ENCODE data around the gene SCGB1C1.

Gene SCGB1C1

DNA sequence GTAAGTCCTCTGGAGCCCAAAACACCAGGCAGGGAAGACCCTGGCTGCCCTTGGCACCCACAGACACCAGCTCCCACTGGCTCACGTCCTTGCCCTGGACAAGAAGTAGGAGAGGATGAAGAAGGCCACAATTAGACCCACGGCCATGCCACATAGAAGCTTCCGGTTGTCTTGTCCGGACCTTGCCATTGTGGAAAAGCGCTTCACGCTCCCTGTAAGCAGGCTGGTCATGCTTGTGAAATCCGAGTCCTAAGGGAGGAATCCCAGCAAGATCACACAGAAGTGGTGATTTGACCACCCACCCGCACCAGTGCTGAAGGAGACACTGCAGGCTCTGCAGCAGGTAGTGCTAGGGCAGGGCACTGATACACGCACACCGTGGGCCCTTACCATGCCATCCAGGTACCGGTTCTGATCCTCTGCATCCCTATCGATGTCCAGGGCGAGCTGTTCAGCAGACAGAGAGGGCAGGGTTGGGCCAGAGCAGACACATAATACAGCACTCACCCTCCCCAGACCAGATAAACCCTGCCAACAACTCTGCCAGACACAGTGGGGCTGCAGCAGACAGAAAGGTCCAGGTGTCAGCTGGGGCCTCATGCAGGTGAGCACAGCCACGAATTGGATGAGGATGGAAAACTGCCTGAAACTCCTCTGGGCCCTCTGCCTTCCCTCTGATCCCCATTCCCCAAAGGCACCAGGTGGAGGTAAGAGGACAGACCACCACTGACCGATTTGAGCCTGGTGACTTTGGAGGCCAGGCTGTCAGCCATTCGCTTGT, 12.5 kb downstream of the SCGB1C1 start:
- peak; percentile 12 for DNase-seq

DNA sequence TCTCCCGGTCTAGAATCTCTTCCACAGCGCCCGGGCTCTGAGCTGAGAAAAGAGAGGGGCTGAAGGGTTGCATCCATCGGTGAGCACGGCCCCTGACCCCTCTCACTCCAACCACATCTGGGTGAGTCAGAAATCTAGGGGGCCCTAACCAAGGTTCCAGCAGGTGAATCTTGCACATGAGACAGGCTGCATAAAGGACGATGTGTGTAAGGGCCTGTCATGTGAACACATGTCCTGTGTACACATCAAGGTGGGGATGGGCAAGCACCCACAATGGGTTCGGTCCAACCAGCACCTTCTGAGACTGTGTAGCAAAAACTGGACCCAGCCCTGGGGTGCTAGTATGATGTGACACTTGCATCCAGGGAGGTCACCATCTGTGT, 13.1 kb downstream of the SCGB1C1 start:
- peak; percentile 7 for DNase-seq

DNA sequence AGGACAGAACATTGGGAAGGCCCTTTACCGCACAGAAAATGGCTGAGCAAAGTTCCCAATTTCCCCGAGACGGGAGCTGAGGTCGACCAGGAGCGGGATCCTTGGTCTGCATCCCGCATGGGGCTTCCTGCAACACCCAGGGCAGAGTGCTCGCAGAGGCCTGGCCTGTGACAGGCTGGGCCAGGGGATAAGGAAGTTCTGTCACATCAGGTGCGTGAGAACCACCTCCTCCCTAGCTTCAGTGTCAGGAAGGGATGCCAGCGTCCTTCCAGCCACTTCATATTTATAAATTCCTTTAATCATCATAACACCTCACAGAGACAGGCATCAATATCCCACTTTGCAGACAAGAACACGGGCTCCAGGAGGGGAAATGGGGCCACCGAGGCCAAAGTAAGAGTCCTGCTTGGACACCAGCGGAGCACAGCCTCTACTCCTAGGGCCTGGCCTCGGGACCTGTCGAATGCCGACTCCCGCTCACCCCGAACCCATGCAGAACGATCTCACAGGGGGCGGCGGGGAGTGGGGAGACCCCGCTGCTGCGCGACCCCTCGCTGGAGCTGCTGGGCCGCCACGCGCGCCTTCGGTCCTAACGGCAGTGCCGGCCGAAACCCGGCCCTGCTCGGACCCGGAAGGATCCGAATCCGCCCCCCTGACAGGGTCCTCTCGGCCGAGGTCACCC, 13.8 kb downstream of the SCGB1C1 start:
- DNase-seq = peak; percentile 19

DNA sequence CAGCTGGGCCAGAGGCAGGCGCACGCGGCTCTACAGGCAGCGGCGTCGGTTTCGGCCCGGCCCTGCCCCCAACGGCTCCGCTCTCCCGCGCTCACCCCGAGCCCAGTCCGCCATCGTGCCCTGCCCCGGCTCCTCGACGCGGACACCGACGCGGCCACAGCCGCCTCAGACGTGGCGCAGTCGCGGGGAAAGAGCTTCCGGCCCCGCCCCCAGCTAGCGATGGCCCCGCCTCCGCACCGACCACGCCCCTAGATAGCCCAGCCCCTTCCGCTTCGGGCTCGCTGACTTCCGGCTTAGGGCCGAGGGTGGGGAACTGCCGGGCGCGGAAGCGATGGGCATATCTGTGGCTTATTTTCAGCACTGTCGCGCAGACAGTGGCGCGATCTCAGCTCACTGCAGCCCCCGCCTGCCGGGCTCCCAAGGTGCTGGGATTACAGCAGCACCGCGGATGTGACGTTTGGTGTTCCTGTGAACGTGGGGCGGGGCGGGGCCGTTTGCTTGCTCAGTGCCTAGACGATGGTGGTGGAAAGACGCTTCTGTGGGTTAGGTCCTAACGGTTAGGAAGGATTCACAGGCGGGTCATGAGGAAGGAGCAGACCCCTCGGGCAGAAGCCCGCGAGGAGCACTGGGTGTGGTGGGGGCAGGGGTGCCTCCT, 14.5 kb downstream of the SCGB1C1 start, which contains the start of the genes BET1L and RIC8A:
Gene BET1L (minus strand): TSS at position 192 of the 655 bp plus-strand sequence. CDS start 78 bp downstream, at position 114.
Gene RIC8A (plus strand): TSS at position 501 of the 655 bp plus-strand sequence. CDS start 1,147 bp downstream, outside the sequence.
- DNase-seq = peak; percentile 99

DNA sequence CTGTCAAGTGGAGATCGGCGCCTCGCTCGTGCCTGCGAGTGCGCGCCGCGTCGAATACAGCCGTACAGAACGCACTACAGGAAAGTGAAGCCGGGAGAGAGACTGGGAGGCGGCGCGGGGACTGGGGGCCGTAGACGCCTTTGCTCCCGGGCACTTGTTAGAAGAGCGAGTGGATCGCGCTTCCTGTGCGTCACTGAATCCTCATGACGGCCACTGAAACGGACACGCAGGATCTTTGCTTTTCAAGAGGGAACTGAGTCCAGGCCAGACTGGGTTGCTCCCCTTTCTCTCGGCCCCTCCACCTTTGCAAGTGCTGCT, 14.9 kb downstream of the SCGB1C1 start:
- DNase-seq = peak; percentile 58

DNA sequence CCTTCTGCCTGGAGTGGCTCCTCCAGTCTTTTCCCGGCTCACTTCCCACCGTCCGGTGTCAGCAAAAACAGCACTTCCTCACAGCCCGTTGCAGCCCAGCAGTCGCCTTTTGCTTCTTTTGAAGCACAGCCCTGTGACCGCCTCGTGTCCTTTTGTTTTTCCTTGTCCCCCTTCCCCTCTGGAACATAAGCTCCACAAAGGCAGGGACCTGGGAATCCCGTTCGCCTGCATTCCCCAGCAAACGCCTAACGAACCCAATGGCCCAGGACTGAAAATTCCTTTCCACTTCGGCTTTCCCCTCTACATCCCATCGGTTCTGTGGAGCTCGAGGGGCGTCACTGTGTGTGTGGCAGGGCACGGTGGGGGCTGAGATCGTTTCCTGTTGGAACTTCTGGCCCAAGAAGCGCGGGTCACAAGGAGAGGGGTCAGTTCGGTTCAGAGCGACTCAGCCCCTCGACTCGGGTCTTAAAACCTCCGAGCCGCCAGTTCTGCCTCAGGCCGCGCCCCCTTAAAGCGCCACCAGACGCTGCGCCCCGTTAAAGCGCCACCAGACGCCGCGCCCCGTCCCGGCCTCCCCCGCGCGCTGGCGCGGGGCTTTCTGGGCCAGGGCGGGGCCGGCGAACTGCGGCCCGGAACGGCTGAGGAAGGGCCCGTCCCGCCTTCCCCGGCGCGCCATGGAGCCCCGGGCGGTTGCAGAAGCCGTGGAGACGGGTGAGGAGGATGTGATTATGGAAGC, 15.5 kb downstream of the SCGB1C1 start:
- DNase-seq = peak; percentile 83

DNA sequence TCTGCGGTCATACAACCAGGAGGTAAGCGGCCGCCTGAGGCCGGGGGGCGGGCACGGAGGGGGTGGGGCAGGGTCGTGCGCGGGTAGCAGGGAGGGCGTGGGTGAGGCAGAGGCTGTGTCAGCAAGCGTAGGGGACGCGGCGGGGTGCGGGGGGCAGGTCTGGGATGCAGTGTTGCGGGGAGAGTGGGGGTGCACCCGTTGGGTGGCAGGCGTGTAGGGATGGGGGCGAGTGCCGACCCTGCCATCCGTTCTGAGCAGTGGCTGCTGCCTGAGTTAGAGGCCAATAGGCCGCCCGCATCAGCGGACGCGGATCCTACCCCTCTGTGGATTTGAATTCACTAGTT, 16.0 kb downstream of the SCGB1C1 start:
- DNase-seq = no peak

DNA sequence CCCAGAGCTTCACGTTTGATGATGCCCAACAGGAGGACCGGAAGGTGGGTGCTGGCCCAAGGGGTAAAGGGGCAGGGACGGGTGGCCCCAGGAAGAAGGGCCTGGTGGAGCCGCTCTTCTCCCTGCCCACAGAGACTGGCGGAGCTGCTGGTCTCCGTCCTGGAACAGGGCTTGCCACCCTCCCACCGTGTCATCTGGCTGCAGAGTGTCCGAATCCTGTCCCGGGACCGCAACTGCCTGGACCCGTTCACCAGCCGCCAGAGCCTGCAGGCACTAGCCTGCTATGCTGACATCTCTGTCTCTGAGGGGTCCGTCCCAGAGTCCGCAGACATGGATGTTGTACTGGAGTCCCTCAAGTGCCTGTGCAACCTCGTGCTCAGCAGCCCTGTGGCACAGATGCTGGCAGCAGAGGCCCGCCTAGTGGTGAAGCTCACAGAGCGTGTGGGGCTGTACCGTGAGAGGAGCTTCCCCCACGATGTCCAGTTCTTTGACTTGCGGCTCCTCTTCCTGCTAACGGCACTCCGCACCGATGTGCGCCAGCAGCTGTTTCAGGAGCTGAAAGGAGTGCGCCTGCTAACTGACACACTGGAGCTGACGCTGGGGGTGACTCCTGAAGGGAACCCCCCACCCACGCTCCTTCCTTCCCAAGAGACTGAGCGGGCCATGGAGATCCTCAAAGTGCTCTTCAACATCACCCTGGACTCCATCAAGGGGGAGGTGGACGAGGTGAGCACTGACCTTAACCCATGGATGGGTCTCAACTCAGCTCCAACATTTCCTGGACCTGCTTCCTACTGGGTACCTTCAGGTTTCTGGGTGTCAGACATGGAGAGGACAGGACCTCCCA, 16.6 kb downstream of the SCGB1C1 start:
- peak; percentile 15 for DNase-seq

DNA sequence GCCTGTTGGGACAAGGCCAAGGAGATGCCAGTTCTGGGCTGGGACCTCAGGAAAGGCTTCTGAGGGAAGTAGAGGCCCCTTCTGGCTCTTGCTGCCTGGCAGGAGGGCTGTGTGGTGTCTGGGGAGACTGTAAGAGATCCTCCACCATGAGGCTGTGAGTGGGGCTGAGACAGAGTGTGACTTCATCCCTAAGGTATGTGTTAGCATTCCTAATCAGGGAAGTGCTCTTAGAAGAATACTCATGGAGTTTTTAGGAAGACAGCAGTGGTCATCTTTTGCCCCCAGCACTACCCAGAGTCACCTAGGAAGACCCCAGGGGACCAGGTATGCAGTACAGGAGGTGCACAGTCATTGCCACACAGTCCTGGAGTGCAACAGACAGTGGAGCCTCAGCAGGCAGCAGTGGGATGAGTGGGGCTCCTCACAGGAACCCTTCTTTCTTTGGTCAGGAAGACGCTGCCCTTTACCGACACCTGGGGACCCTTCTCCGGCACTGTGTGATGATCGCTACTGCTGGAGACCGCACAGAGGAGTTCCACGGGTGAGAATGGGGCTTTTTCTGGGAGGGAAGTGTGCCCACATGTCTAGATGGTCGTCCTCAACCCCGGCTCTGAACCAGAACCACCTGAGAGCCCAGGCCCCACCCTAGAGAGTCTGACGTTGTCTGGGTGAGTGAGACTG, 17.4 kb downstream of the SCGB1C1 start:
- peak; percentile 12 for DNase-seq

DNA sequence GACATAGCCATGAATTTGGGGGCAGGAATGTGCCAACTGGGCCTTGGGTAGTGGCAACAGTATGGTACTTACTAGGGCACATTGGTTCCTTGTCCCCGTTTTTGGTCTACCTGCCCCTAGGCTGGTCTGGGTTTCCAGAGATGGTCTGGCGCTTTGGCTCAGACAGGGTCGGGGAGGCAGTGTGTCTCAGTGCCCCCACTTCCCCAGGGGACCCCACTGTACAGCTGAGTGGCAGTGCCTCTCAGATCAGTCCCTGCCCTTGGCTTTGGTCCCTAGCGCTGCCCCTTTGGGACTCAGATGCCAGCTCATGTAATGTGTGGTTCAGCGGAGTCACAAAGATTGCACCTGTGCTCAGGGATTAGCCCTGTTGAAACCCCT, 17.9 kb downstream of the SCGB1C1 start:
- no peak for DNase-seq

DNA sequence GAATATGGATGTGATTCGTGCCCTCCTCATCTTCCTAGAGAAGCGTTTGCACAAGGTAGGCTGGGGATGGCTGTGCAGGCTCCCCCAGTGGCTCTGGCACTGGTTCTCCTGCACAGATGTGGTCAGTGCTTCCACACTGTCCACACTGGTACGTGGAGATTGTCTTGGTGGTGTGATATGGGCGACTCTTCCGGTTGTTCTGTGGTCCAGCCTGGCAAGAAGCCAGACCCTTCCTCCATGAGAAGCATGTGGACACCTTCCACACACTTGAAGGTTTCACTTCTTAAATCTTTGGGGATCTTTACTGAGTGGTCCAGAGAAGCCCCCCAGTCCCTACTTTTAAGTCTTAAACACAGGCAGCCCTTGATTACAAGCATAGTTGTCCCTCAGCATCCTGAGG, 18.4 kb downstream of the SCGB1C1 start:
- no peak for DNase-seq

DNA sequence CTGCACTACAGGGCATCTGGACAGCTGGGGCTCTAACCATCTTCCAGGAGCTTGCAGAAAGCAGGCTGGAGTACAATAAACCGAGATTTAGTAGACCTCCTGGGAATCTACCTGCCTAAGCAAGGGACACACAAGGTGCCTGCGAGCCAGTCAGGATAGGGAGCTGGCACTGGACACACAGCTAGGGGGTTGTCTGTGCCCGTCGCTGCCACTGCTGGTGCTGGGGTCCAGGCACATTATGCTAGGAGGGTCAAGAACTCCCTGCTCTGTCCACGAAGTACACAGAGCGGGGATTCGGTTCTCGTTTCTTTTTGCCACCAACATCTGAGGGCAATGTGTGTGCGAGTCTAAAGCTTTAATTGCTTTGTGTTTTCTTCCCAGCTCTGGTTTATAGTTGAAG, 18.9 kb downstream of the SCGB1C1 start:
- peak; percentile 13 for DNase-seq

DNA sequence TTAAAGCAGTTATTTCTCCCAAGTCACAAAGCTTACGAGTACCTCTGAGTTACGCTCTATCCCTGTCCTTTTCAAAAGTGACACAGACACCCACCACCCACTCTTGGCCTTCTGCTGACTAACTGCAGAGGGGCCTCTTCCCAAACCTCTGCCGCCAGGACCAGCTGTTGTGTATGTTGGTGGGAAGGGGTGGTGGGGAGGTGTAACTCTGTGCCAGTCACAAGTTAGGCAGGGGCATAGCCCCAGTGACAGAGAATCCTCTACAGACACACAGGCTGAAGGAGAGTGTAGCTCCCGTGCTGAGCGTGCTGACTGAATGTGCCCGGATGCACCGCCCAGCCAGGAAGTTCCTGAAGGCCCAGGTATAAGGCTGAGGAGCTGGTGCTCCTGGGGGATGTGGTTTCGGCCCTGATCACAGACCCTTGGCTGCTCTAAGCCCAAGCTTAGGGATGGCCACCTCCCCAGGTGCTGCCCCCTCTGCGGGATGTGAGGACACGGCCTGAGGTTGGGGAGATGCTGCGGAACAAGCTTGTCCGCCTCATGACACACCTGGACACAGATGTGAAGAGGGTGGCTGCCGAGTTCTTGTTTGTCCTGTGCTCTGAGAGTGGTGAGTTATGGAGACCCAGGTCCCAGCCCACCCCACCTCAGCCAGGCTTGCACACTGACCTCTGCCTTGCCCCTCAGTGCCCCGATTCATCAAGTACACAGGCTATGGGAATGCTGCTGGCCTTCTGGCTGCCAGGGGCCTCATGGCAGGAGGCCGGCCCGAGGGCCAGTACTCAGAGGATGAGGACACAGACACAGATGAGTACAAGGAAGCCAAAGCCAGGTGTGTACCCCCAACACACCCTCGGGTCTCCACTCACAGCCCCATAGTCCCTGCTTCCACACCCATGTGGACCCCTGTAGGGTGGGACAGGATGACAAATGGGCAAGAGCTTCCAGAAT, 19.5 kb downstream of the SCGB1C1 start:
- DNase-seq = peak; percentile 12

DNA sequence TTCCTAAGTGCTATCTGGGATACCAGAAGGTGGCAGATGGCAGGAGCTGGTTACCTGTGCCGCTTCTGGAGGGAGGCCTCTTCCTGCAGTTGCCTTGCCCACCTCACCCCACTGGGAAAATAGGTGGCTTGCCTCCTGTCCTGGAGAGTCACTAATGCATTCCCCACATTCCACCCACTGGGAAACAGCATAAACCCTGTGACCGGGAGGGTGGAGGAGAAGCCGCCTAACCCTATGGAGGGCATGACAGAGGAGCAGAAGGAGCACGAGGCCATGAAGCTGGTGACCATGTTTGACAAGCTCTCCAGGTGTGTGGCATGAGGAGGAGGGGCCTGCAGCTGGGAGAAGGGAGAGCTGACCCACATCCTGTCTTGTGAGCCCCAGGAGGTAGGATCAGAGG, 20.2 kb downstream of the SCGB1C1 start:
- DNase-seq = peak; percentile 11

DNA sequence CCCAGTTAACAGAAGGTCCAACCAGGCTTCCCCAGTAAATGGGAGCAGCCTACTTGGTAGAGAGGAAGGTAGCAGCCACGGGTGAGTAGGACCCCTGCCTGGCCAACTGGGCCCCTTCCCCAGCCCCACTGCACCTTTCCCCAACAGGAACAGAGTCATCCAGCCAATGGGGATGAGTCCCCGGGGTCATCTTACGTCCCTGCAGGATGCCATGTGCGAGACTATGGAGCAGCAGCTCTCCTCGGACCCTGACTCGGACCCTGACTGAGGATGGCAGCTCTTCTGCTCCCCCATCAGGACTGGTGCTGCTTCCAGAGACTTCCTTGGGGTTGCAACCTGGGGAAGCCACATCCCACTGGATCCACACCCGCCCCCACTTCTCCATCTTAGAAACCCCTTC, 21.2 kb downstream of the SCGB1C1 start:
- peak; percentile 9 for DNase-seq

DNA sequence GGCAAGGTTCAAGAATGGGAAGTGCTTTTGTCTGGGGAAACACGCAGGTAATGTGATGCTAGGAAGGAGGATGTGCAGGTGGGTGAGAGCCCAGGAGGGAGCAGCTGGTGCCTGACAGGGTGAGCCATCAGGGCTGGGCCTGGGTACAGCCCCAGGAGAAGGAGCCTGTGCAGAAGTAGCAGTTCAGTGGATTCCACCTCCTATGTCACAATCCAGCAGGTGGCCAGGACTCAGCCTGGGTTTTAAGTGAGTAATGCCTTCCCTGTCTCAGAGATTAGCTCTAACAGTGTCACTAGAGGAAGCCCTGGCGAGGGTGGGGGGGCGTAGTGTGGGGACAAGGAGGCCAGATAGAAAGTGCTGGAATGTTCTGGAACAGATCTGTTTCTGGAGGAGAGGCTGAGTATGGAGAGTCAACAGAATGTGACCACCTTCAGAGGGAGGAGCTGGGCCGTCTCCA, 22.7 kb downstream of the SCGB1C1 start:
- no peak for DNase-seq

DNA sequence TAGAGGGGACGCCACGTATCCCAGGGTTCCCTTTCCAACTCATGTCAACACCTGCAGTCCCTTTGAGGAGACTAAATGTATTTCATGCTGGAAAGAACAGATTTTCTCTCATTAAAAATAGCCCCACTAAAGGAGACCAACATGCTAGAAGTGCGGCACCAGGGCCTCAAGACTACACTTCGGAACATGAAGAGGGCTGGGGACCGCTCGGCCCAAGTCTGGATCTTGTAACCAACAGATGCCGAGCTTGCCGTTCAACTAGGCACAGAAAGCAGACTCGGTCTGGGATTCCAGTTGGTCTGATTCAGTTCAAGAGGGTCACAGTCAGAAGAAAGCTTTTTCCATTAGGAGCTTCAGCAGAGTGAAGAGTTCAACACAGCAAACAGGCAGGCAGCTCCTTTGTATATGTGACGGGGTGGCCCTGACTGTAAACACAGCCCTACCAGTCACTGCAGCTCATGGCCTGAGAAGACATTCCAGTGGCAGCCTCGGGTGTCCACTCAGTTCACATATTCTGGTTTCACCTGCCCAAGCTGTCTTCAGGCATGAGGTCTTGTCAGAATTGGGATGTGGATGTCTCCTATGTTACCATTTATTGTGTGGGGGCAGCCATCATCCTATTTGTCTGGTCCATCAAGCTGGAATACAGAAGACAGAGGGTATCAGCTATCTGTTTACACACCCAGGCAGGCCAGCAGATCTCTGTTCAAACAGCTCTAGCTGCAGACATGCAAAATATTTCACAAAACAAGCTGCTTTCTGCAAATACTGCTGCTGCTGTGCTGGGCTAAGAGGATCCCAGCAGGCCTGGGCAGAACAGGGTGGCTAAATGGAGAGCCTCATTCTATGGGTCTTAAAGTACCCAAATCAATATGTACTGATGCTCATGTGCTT, 23.4 kb downstream of the SCGB1C1 start:
- DNase-seq = no peak

DNA sequence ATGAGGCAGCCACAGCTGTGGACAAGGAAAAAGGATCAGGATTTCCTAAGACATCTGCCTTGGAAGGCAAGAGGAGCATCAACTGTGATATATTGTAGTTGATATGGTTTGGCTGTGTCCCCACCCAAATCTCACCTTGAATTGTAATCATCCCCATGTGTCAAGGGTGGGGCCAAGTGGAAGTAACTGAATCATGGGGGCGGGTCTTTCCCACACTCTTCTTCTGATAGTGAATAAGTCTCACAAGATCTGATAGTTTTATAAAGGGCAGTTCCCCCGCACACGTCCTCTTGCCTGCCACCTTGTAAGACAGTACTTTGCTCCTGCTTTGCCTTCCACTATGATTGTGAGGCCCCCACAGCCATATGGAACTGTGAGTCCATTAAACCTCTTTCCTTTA, 24.8 kb downstream of the SCGB1C1 start:
- no peak for DNase-seq

DNA sequence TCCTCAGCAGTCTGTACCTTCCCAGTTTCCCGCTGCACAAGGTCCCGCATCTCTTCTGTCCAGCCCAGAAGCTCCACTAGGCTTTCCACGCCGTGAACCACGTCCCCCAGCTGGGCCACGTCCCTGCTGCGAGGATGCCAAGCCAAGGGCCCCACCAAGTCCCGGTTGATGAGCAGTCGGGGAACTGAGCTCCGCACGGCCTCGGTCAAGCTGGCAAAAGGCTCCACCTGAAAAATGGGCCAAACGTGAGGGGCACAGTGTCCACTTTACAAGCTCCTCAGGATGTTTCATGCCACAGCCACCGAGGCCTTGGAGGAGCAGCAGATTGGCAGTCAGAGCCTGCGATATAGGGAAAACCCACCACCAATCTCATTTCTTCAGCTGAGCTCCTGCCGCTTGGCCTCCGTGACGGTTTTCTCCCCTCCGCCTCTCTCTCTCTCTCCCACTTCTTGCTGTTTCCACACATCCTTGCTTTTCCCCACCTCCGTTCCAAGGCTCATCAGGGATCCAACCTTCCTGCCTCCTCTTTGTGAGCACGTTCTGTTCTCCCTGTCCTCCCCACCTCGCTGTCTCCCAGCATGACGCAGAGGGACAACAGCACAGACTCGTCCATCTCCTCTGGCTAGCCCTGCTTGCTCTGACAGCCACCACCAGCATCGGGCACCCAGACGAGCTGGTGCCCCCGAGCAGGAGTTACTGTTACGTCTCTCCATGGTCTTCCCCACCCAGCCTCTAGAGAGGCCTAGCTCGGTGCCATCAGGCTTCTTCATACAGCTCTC, 26.1 kb downstream of the SCGB1C1 start:
- DNase-seq = no peak
